Renal cortical epithelial cell (primary cell): ENCODE data around the gene C16orf54. TPM values are rescaled to one million over a fixed set of nuclear protein-coding genes. Genes with fewer than 3 reads are reported as not detected.
A peak's percentile ranks its signal among the peaks of the same experiment; 100 is the strongest.
"Not testable (repeated sequence)": the region's sequence is repeated elsewhere in the genome, so short reads cannot be mapped to it uniquely, and the experiment has no call there.

ENCODE experiments used
- DNase-seq: peaks from one replicate; pipeline ENCODE4 v3.0.0-alpha.2; 2011; ENCODE audit warnings: low read depth
- total RNA-seq: library from RNA; depleted of rRNA; stranded (reverse); fragments of >200 nt; gene quantifications from 2 replicates; pipeline ENCODE4 v1.2.3, GENCODE V29; 2014

Gene C16orf54
- total RNA-seq, 1 donor from 2014 or later, result not detected

DNA sequence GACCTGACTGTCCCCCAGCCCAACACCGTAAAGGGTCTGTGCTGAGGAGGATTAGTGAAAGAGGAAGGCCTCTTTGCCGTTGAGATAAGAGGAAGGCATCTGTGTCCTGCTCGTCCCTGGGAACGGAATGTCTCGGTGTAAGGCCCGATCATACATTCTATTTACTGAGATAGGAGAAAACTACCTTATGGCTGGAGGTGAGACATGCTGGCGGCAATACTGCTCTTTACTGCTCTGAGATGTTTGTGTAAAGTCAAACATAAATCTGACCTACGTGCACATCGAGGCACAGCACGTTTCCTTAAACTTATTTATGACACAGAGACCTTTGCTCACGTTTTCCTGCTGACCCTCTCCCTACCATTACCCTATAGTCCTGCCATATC lies 5.2 kb downstream of the C16orf54 start:
- DNase-seq, result not testable (repeated sequence)

DNA sequence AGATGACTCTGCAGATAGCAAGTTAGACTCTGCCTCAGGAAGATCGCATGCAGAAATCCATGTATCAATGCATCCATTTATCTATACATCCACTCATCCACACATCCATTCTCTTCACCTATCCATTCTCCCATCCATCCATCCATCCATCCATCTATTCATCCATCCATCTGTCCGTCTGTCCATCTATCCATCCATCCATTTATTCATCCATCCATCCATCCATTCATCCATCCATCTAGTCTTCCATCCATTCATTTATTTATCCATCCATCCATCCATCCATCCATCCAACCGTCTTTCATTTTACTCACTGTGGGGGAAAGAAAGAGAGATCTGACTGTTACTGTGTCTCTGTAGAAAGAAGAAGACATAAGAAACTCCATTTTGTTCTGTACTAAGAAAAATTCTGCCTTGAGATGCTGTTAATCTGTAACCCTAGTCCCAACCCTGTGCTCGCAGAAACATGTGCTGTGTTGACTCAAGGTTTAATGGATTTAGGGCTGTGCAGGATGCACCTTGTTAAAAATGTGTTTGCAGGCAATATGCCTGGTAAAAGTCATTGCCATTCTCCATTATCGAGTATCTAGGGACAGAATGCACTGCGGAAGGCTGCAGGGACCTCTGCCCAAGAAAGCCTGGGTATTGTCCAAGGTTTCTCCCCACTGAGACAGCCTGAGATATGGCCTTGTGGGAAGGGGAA lies 5.7 kb downstream of the C16orf54 start:
- DNase-seq, result not testable (repeated sequence)

GRCh38 chr16:29738514-29738913 lies 7.3 kb downstream of the C16orf54 start:
- DNase-seq, result no peak

DNA sequence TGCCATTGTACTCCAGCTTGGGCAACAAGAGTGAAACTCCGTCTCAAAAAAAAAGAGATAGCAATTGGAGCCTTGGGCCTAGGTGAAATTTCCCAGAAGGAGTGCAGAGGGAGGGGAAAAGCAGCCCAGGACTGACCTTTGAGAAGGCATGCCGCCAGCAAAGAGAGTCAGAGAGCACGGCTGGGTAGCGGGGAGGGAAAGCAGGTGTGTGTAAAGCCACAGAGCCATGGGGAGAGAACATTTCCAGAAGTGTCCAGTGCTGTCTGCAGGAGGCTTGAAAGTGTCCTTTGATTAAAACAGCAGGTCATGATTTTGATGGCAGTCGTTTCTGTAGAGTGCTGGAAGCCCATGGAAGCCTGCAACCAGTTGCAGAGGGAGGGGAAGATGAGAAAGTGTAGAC lies 8.1 kb downstream of the C16orf54 start:
- DNase-seq, result no peak

- DNase-seq, result no peak
These were observed 9.0 kb downstream of the C16orf54 start for GRCh38 chr16:29736764-29737163.

DNA sequence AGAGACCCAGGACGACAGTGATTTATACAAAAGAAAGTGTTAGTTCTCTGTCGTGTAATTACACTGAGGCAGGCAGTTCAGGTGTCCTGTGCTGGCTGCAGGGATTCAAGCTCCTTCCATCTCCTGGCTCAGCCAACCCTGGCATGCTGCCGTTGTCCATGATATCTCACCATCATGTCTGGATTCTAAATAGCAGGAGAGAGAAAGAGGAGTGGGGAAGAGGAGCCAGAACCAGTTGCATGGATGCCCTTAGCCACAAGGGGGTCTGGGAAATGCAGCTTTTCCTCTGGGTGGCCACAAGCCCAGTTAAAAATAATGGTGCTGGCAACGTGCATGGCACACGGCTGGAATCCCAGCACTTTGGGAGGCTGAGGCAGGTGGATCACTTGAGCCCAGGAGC lies 9.7 kb downstream of the C16orf54 start:
- DNase-seq, result no peak

GRCh38 chr16:29734786-29735185 lies 11.0 kb downstream of the C16orf54 start:
- DNase-seq, result no peak

- DNase-seq, result not testable (repeated sequence)
These were observed 13.8 kb downstream of the C16orf54 start for GRCh38 chr16:29731768-29732601.

GRCh38 chr16:29730649-29731048 lies 15.1 kb downstream of the C16orf54 start:
- DNase-seq, result no peak

DNA sequence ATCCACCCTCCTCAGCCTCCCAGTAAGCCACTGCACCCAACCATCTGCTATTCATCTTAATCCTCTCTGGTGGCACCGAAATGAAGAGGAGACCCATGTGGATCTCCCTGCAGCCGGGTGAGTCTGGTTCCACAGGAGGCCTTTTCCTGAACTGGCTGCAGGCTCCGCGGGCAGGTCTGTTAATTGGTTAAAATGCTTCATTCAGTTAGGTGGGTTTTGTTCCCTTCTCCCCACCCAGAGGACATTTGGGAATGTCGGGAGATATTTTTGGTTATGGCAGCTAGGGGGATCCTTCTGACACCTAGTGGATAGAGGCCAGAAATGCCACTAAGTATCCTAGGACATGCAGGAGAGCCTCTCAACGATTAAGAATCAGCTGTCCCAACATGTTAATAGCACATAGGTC lies 16.7 kb downstream of the C16orf54 start:
- DNase-seq, result peak; percentile 48

DNA sequence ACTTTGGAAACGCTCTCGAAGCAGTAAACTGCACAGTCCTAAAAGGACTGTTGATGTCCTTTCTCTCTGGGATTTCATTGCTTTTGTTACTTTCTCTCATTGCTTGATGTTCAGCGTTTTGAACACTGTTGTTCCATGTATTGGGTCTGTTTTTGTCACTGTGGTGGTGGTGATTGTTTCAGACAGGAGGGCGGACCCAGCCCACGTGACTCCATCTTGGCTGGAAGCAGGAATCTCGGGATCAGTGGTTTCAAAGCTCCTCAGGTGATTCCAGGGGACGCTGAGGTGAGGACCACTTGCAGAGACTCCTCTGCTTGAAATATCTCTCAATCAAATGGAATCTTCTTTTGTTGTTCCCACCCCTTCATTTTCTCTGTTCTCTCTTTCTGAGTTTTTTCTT lies 18.3 kb downstream of the C16orf54 start:
- DNase-seq, result no peak

DNA sequence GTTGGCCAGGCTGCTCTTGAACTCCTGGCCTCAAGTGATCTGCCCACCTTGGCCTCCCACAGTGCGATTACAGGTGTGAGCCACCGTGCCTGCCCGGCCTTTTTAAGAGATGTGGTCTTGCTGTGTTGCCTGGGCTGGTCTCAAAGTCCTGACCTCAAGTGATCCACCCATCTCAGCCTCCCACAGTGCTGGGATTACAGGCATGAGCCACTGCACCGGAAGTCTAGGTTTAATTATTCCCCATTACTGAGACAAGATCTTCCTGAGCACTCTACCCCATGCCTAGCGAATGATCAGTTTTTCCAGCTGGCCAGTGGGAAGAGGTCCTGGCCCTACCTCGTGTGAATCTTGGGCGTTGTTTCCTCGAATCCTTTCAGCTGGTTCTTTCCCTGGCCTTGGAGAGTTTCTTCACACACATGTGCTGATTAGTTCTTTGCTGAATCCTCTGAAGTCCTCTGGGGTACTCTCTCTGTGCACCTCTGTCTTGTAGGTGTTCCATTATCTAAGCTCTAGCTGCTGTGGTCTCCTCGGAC lies 18.9 kb downstream of the C16orf54 start:
- DNase-seq, result no peak

DNA sequence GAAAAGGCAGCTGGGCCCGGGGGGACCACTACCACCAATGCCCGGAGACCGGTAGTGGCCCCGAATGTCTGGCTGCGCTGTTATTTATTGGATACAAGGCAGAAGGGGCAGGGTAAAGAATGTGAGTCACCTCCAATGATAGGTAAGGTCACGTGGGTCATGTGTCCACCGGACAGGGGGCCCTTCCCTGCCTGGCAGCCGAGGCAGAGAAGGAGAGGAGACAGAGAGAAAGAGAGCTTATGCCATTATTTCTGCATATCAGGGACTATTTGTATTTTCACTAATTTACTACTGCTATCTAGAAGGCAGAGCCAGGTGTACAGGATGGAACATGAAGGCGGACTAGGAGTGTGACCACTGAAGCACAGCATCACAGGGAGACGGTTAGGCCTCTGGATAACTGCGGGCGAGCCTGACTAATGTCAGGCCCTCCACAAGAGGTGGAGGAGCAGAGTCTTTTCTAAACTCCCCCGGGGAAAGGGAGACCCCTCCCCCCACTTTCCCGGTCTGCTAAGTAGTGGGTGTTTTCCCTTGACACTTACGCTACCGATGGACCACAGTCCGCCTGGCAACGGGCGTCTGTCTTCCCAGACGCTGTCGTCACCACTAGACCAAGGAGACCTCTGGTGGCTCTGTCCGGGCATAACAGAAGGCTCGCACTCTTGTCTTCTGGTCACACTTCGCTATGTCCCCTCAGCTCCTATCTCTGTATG lies 24.5 kb downstream of the C16orf54 start:
- peak; percentile 58 for DNase-seq

- no peak for DNase-seq
These were observed 25.1 kb downstream of the C16orf54 start for GRCh38 chr16:29720703-29721102.

GRCh38 chr16:29719063-29719462 lies 26.7 kb downstream of the C16orf54 start:
- DNase-seq, result no peak

DNA sequence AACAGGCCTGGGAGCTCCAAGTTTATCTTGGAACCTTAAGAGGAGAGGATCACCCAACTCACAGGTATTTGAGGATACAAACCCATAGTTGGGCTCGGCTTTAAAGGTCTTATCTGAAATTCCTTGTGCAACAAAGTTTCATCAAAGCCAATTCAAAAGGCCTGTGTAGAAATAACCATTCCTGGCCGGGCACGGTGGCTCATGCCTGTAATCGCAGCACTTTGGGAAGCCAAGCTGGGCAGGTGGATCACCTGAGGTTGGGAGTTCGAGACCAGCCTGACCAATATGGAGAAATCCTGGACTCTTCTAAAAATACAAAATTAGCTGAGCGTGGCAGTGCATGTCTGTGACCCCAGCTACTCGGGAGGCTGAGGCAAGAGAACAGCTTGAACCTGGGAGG lies 28.7 kb downstream of the C16orf54 start:
- no peak for DNase-seq

DNA sequence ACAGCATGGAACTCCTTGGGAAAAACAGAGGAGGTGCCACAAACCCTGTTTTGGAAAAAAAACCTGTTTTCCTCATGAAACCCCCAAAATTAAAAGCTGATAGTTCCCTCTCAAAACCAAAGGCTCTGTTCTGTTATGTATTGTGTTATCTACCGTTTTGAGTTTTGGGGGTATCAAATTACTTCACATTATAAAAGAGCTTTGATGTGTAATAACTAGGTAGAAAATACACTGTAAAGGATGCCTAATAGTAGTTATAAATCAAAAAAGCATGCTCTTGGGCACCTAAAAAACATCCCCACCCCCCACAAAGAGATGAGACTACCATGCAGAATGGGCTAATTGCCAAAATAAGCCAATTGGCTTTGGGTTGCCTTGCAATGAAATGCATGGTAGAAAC lies 30.8 kb downstream of the C16orf54 start:
- no peak for DNase-seq

DNA sequence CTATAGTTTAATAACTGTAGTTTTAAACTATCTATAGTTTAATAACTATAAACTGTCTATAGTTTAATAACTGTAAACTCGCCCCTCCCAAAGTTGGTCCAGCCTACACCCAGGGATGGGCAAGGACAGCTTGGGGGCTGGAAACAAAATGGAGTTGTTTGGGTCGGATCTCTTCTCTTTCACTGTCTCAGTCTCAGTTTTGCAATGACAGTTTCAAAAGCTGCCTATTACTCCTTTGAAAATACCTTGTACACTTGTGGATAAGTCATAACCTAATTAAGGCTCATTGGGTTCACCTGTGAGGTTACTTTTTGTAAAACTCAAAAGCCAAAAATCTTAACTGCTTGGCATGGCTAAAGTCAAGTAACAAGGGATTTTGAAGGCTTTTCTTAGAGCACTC lies 31.4 kb downstream of the C16orf54 start:
- no peak for DNase-seq

- DNase-seq, result no peak
These were observed 33.0 kb downstream of the C16orf54 start for GRCh38 chr16:29712809-29713208.

- peak; percentile 88 for DNase-seq
These were observed 35.3 kb downstream of the C16orf54 start for GRCh38 chr16:29710227-29711219.

- not testable (repeated sequence) for DNase-seq
These were observed 36.1 kb downstream of the C16orf54 start for GRCh38 chr16:29709657-29710056.
